Glomerular visceral epithelial cell (primary cell): ENCODE data around the gene MISP.

Experiments used
- DNase-seq: peaks from one replicate; pipeline ENCODE4 v3.0.0-alpha.2; 2016; ENCODE audit errors: extremely low spot score

MISP gene

DNA sequence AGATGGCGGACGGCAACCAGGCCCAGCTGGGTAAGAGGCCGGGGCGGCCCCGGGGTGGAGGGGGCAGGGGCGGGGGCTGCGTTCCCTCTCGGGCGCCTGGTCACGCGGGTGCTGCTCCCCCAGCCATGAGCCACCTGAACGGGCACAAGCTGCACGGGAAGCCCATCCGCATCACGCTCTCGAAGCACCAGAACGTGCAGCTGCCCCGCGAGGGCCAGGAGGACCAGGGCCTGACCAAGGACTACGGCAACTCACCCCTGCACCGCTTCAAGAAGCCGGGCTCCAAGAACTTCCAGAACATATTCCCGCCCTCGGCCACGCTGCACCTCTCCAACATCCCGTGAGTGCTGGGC, 57.5 kb downstream of the MISP start:
- no peak for DNase-seq

DNA sequence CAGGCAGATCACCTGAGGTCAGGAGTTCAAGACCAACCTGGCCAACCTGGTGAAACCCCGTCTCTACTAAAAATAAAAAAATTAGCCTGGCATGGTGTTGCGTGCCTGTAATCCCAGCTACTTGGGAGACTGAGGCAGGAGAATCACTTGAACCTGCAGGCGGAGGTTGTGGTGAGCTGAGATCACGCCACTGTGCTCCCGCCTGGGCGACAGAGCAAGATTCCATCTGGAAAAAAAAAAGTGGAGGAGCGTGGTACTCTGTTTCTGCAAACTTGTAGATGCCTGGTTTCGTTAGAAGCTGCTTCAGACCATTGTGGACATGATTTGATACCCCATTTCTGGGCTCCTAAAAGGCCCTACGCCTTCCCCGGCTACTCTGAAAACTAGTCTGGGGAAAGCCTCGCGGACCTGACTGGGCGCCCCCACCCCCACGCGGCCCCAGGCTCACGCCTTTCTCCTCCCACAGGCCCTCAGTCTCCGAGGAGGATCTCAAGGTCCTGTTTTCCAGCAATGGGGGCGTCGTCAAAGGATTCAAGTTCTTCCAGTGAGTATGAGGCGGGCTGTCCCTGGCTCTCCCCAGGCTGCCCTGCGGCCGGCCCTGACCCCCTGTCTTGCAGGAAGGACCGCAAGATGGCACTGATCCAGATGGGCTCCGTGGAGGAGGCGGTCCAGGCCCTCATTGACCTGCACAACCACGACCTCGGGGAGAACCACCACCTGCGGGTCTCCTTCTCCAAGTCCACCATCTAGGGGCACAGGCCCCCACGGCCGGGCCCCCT, 59.4 kb downstream of the MISP start:
- DNase-seq, result no peak

DNA sequence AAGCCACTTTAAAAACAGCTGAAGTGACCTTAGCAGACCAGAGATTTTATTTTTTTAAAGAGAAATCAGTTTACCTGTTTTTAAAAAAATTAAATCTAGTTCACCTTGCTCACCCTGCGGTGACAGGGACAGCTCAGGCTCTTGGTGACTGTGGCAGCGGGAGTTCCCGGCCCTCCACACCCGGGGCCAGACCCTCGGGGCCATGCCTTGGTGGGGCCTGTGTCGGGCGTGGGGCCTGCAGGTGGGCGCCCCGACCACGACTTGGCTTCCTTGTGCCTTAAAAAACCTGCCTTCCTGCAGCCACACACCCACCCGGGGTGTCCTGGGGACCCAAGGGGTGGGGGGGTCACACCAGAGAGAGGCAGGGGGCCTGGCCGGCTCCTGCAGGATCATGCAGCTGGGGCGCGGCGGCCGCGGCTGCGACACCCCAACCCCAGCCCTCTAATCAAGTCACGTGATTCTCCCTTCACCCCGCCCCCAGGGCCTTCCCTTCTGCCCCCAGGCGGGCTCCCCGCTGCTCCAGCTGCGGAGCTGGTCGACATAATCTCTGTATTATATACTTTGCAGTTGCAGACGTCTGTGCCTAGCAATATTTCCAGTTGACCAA, 60.1 kb downstream of the MISP start:
- no peak for DNase-seq

DNA sequence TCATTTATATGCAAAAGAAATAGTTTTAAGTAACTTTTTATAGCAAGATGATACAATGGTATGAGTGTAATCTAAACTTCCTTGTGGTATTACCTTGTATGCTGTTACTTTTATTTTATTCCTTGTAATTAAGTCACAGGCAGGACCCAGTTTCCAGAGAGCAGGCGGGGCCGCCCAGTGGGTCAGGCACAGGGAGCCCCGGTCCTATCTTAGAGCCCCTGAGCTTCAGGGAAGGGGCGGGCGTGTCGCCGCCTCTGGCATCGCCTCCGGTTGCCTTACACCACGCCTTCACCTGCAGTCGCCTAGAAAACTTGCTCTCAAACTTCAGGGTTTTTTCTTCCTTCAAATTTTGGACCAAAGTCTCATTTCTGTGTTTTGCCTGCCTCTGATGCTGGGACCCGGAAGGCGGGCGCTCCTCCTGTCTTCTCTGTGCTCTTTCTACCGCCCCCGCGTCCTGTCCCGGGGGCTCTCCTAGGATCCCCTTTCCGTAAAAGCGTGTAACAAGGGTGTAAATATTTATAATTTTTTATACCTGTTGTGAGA, 60.7 kb downstream of the MISP start:
- no peak for DNase-seq

DNA sequence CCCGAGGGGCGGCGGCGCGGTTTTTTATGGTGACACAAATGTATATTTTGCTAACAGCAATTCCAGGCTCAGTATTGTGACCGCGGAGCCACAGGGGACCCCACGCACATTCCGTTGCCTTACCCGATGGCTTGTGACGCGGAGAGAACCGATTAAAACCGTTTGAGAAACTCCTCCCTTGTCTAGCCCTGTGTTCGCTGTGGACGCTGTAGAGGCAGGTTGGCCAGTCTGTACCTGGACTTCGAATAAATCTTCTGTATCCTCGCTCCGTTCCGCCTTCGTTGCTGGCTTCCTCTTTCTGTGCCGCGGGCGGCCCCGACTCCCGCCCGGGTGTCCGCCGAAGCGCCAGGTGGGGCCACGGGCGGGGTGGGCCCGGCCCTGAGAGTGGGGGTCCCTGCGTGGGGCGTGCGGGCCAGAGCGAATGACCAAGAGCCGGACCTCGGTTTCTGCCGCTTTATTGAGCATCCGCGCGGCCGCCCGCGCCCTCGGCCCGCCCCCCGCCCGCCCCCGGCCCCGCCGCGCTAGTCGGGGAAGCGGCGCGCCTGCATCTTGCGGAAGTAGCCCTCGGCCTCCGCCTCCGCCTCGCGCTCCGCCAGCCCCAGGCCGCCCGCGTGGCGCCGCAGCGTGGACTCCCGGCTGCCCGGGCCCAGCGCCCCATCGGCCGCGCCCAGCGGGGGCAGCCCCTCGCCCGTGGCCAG, 61.3 kb downstream of the MISP start:
- no peak for DNase-seq

DNA sequence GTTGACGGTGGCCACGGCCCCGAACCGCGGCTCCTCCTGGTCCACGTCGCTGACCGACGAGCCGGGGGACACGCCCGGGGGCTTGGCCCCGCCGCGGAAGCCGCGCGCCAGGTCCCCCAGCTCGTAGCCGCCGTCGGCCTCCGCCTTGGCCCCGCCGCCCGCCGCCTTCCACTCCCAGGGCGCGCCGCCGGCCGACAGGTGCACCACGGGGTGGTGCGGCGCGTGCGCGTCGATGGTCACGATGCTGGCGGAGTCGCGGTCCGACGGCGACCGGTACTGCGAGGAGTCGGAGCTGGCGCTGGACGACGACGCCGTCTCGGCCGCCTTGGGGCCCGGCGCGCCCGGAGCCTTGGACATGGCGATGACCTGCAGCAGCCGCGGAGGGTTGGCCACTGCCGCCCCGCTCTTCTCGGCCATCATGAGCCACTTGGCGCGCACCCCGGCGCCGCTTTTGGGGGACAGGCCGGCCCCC, 61.9 kb downstream of the MISP start:
- DNase-seq, result no peak

DNA sequence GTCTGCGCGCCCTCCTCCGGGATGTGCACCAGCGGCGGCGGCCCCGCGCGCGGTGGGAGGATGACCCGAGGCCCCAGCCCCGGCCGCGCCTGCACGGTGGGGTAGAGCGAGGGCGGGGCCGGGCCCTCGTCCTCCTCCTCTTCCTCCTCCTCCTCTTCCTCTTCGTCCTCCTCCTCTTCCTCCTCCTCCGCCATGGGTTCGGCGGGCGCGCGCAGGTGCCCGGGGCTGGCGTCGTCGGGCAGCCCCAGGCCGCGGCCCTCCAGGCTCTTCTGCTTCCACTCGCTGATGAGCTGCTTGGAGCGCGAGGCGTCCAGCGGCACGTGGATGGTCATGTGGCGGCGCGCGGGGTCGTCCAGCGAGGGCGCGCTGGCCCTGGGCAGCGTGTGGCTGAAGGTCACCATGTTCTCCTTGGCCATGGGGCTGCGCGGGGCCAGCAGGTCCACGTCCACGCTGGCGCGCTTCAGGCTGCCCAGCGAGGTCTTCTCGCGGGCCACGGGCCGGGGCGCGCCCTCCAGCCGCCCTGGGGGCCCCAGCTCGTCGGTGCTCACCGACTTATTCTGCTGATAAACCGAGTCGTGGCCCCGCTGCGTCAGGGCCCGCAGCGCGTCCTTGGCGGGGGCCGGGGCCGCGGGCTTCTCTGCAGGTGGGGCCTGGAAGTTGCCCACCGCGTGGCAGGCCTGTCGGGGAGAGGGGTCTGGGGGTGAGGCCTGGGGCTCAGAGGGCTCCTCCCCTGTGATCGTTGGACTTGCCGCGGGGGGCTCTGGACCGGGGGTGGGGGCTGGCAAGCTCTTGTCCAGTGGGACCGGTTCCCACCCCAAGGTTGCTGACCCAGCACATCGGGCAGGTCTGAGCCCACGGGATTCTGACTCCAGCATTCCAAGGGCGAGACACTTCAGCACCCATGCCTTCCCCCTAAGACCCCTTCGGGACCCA, 62.6 kb downstream of the MISP start:
- DNase-seq, result no peak
